ENCODE measurements around the gene ASPA.

GRCh38 chr17:3469529-3469928 lies 6.3 kb upstream of the ASPA start:
- TF ChIP-seq POLR2A (IDR thresholded peaks at IDR 0.05) (no peak), POLR2AphosphoS5 (IDR thresholded peaks at IDR 0.05) (no peak), CTCF (IDR thresholded peaks at IDR 0.05) (no peak), EP300 (IDR thresholded peaks at IDR 0.05) (no peak)

All from sigmoid colon (tissue), 4 donors.